Measurements from ENCODE around the gene KLHL29. TPM values are rescaled to one million over a fixed set of nuclear protein-coding genes. Genes with fewer than 3 reads are reported as not detected.

Gene KLHL29
- total and polyA plus RNA-seq, 4 donors: 0.29 to 2.3 (median 0.68) TPM

DNA sequence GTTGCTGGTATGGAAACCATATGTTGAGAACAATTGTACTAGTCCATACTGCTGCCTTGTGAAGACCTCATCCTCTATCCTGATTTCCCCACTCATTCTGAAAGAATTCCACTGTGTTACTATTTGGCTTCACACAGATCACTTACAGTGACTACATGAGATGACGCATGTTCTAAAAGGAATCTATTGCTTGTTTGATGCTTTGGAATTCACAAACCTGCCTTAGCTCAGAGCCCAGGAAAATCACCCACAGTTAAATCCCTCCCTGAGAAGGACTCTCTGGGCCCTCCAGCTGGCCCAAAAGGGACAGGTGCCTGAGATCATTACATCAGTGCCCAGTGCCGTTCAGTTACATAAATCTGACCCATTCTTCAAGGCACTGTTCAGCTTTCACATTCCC is 45.3 kb downstream of the KLHL29 start:
- WGBS: 91% methylated on average over 2 of the region's 2 CpGs
- Histone ChIP-seq H3K9ac (ENCODE audit: low read depth in 1 of 2, low read length in 2 of 2) (no peak overlapping the region), H3K27me3 (ENCODE audit: control insufficient read depth in 4 of 4, insufficient read depth in 4 of 4, low read length in 3 of 4) (no peaks in the 10 kb centered on the region), H3K9me3 (ENCODE audit: control insufficient read depth in 4 of 4, low read length in 3 of 4) (no peaks in the 10 kb centered on the region), H3K36me3 (ENCODE audit: control insufficient read depth in 4 of 4, insufficient read depth in 3 of 4, low read depth in 1 of 4, low read length in 3 of 4) (no peaks in the 10 kb centered on the region), H3K4me1 (ENCODE audit: control insufficient read depth in 4 of 4, insufficient read depth in 4 of 4, low read length in 3 of 4) (peaks cover 0 to 4% (median 0%) of the 10 kb centered on the region in 4 donors), H3K4me3 (ENCODE audit: low read depth in 1 of 3, low read length in 3 of 3) (no peak overlapping the region), H3K27ac (ENCODE audit: low read depth in 1 of 2, low read length in 2 of 2) (no peak overlapping the region)
- DNase-seq (ENCODE audit: low spot score): no peak
- no peak for TF ChIP-seq GABPA (IDR thresholded peaks at IDR 0.05 in 1 of 2, conservative IDR thresholded peaks at IDR 0.05 in 1 of 2)
- no peak for TF ChIP-seq RAD21 (IDR thresholded peaks at IDR 0.05)
- TF ChIP-seq SP1 (IDR thresholded peaks at IDR 0.05): no peak
- TF ChIP-seq, protein P1, sequence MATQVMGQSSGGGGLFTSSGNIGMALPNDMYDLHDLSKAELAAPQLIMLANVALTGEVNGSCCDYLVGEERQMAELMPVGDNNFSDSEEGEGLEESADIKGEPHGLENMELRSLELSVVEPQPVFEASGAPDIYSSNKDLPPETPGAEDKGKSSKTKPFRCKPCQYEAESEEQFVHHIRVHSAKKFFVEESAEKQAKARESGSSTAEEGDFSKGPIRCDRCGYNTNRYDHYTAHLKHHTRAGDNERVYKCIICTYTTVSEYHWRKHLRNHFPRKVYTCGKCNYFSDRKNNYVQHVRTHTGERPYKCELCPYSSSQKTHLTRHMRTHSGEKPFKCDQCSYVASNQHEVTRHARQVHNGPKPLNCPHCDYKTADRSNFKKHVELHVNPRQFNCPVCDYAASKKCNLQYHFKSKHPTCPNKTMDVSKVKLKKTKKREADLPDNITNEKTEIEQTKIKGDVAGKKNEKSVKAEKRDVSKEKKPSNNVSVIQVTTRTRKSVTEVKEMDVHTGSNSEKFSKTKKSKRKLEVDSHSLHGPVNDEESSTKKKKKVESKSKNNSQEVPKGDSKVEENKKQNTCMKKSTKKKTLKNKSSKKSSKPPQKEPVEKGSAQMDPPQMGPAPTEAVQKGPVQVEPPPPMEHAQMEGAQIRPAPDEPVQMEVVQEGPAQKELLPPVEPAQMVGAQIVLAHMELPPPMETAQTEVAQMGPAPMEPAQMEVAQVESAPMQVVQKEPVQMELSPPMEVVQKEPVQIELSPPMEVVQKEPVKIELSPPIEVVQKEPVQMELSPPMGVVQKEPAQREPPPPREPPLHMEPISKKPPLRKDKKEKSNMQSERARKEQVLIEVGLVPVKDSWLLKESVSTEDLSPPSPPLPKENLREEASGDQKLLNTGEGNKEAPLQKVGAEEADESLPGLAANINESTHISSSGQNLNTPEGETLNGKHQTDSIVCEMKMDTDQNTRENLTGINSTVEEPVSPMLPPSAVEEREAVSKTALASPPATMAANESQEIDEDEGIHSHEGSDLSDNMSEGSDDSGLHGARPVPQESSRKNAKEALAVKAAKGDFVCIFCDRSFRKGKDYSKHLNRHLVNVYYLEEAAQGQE (IDR thresholded peaks at IDR 0.05): no peak
- TF ChIP-seq HNF4A (conservative IDR thresholded peaks at IDR 0.05): no peak
- no peak for TF ChIP-seq JUND (IDR thresholded peaks at IDR 0.05)
- TF ChIP-seq, protein P2, sequence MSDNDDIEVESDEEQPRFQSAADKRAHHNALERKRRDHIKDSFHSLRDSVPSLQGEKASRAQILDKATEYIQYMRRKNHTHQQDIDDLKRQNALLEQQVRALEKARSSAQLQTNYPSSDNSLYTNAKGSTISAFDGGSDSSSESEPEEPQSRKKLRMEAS (IDR thresholded peaks at IDR 0.05): no peak
- TF ChIP-seq, protein P3, sequence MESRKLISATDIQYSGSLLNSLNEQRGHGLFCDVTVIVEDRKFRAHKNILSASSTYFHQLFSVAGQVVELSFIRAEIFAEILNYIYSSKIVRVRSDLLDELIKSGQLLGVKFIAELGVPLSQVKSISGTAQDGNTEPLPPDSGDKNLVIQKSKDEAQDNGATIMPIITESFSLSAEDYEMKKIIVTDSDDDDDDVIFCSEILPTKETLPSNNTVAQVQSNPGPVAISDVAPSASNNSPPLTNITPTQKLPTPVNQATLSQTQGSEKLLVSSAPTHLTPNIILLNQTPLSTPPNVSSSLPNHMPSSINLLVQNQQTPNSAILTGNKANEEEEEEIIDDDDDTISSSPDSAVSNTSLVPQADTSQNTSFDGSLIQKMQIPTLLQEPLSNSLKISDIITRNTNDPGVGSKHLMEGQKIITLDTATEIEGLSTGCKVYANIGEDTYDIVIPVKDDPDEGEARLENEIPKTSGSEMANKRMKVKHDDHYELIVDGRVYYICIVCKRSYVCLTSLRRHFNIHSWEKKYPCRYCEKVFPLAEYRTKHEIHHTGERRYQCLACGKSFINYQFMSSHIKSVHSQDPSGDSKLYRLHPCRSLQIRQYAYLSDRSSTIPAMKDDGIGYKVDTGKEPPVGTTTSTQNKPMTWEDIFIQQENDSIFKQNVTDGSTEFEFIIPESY (IDR thresholded peaks at IDR 0.05): no peak
- TF ChIP-seq FOXA1 (IDR thresholded peaks at IDR 0.05): no peak
- no peak for TF ChIP-seq HNF4G (IDR thresholded peaks at IDR 0.05)

- no peak overlapping the region for H3K9ac ChIP-seq (ENCODE audit: low read depth in 1 of 2, low read length in 2 of 2)
- no peak for DNase-seq (ENCODE audit: low spot score)
- no peaks in the 10 kb centered on the region for H3K4me1 ChIP-seq (ENCODE audit: control insufficient read depth in 4 of 4, insufficient read depth in 4 of 4, low read length in 3 of 4)
- H3K27me3 ChIP-seq (ENCODE audit: control insufficient read depth in 4 of 4, insufficient read depth in 4 of 4, low read length in 3 of 4): no peaks in the 10 kb centered on the region
- H3K27ac ChIP-seq (ENCODE audit: low read depth in 1 of 2, low read length in 2 of 2): no peak overlapping the region
- WGBS: 71% methylated on average over 3 of the region's 3 CpGs
- TF ChIP-seq HNF4A (conservative IDR thresholded peaks at IDR 0.05) (no peak), CTCF (IDR thresholded peaks at IDR 0.05; ENCODE audit: low read depth, low read length, missing input control) (no peak), NR2F2 (IDR thresholded peaks at IDR 0.05) (no peak), YY1 (IDR thresholded peaks at IDR 0.05) (no peak), EGR1 (IDR thresholded peaks at IDR 0.05; ENCODE audit: low read depth in 2 of 2) (no peak), GABPA (IDR thresholded peaks at IDR 0.05 in 1 of 2, conservative IDR thresholded peaks at IDR 0.05 in 1 of 2) (no peak)
- TF ChIP-seq, protein P3 (IDR thresholded peaks at IDR 0.05): no peak
- peaks cover 0 to 2% (median 0%) of the 10 kb centered on the region in 4 donors for H3K9me3 ChIP-seq (ENCODE audit: control insufficient read depth in 4 of 4, low read length in 3 of 4)
- H3K4me3 ChIP-seq (ENCODE audit: low read depth in 1 of 3, low read length in 3 of 3): no peak overlapping the region
- no peaks in the 10 kb centered on the region for H3K36me3 ChIP-seq (ENCODE audit: control insufficient read depth in 4 of 4, insufficient read depth in 3 of 4, low read depth in 1 of 4, low read length in 3 of 4)
Measured at GRCh38 chr2:23432531-23432930, 47.6 kb downstream of the KLHL29 start.

Data from liver (tissue), 9 donors.